HepG2 (cell line): ENCODE results near the gene SLC25A25. TPM values are rescaled to one million over a fixed set of nuclear protein-coding genes. Genes with fewer than 3 reads are reported as not detected.
A peak's percentile ranks its signal among the peaks of the same experiment; 100 is the strongest.

Experiments used
- AHR ChIP-seq: IDR thresholded peaks from 2 replicates; pipeline ENCODE4 v1.6.1; 2018; ENCODE audit warnings: missing genetic modification reagents, missing compliant biosample characterization
- IKZF4 ChIP-seq: sonication (generic); formaldehyde crosslinking; IDR thresholded peaks from 2 replicates; pipeline ENCODE4 v1.5.1; 2020; ENCODE audit warnings: borderline replicate concordance, mild to moderate bottlenecking, low read depth, missing genetic modification reagents; ENCODE audit errors: not compliant biosample characterization
- KAT7 ChIP-seq: IDR thresholded peaks from 2 replicates; pipeline ENCODE4 v1.6.1; 2018; ENCODE audit warnings: borderline replicate concordance, missing compliant biosample characterization
- KMT2A ChIP-seq: sonication (generic); formaldehyde crosslinking; IDR thresholded peaks from 2 replicates; pipeline ENCODE4 v1.4.0; 2020; ENCODE audit warnings: missing genetic modification reagents
- LCORL ChIP-seq, 2 experiments: fragments of 450-650 bp in 1 of 2; sonication (generic) in 1 of 2; formaldehyde crosslinking in 1 of 2; IDR thresholded peaks; 2 replicates each; pipeline versions ENCODE4 v1.5.0 to v1.6.1; 2017 to 2020; ENCODE audit warnings: antibody characterized with exemption in 1 of 2, missing genetic modification reagents in 1 of 2
- NFAT5 ChIP-seq: sonication (generic); formaldehyde crosslinking; IDR thresholded peaks from 2 replicates; pipeline ENCODE4 v1.4.0; 2020; ENCODE audit warnings: missing genetic modification reagents
- PLRG1 ChIP-seq: fragments of 450-650 bp; conservative IDR thresholded peaks from 2 replicates; pipeline ENCODE4 v1.6.1; 2016
- POLR2AphosphoS2 ChIP-seq: IDR thresholded peaks from 2 replicates; pipeline ENCODE4 v1.6.1; 2011; ENCODE audit warnings: low read depth, low read length, improper control_type of control experiment
- RCOR2 ChIP-seq: IDR thresholded peaks from 2 replicates; pipeline ENCODE4 v1.6.1; 2016; ENCODE audit warnings: missing biosample characterization, missing genetic modification reagents
- SALL2 ChIP-seq: sonication (generic); formaldehyde crosslinking; IDR thresholded peaks from 2 replicates; pipeline ENCODE4 v1.8.1; 2023; ENCODE audit warnings: mild to moderate bottlenecking, missing genetic modification reagents, inconsistent platforms
- SIN3B ChIP-seq: fragments of 150-350 bp; IDR thresholded peaks from 2 replicates; pipeline ENCODE4 v1.6.1; 2014; ENCODE audit warnings: low read length
- SRSF1 ChIP-seq: fragments of 200-400 bp; formaldehyde crosslinking; optimal IDR thresholded peaks from 2 replicates; pipeline ENCODE3; 2017; ENCODE audit warnings: mild to moderate bottlenecking, low read depth, low read length, moderate library complexity
- ZFP90 ChIP-seq: sonication (generic); formaldehyde crosslinking; IDR thresholded peaks from 2 replicates; pipeline ENCODE4 v1.8.0; 2022; ENCODE audit warnings: missing genetic modification reagents, mild to moderate bottlenecking, inconsistent platforms, borderline replicate concordance
- ZNF205 ChIP-seq: IDR thresholded peaks from 2 replicates; pipeline ENCODE4 v1.6.1; 2018; ENCODE audit warnings: missing biosample characterization, missing genetic modification reagents
- ZNF280B ChIP-seq: sonication (generic); formaldehyde crosslinking; IDR thresholded peaks from 2 replicates; pipeline ENCODE4 v1.5.0; 2020; ENCODE audit warnings: missing genetic modification reagents, mild to moderate bottlenecking, borderline replicate concordance
- ZNF30 ChIP-seq: sonication (generic); formaldehyde crosslinking; IDR thresholded peaks from 2 replicates; pipeline ENCODE4 v1.5.0; 2020; ENCODE audit warnings: mild to moderate bottlenecking, missing genetic modification reagents
- ZNF512 ChIP-seq: sonication (generic); formaldehyde crosslinking; IDR thresholded peaks from 2 replicates; pipeline ENCODE4 v1.4.0; 2020; ENCODE audit warnings: mild to moderate bottlenecking, missing genetic modification reagents
- ZNF616 ChIP-seq: sonication (generic); formaldehyde crosslinking; IDR thresholded peaks from 2 replicates; pipeline ENCODE4 v1.5.0; 2020; ENCODE audit warnings: low read depth, mild to moderate bottlenecking, missing genetic modification reagents
- ZNF672 ChIP-seq: sonication (generic); formaldehyde crosslinking; IDR thresholded peaks from 2 replicates; pipeline ENCODE4 v1.8.1; 2022; ENCODE audit warnings: missing genetic modification reagents
- ZNF747 ChIP-seq: sonication (generic); formaldehyde crosslinking; IDR thresholded peaks from 2 replicates; pipeline ENCODE4 v1.8.1; 2023; ENCODE audit warnings: missing genetic modification reagents, mild to moderate bottlenecking, borderline replicate concordance
- ZNF790 ChIP-seq: sonication (generic); formaldehyde crosslinking; IDR thresholded peaks from 2 replicates; pipeline ENCODE4 v1.8.0; 2022; ENCODE audit warnings: missing genetic modification reagents, mild to moderate bottlenecking, borderline replicate concordance
- ZNF850 ChIP-seq: sonication (generic); formaldehyde crosslinking; conservative IDR thresholded peaks from 2 replicates; pipeline ENCODE4 v1.9.0; 2021; ENCODE audit warnings: mild to moderate bottlenecking, missing genetic modification reagents
- ZSCAN9 ChIP-seq: IDR thresholded peaks from 2 replicates; pipeline ENCODE4 v1.6.1; 2016; ENCODE audit warnings: borderline replicate concordance
- polyA plus RNA-seq, 8 experiments: library from polyadenylated mRNA; depleted of rRNA in 3 of 8; stranded (reverse) in 7 of 8; unstranded in 1 of 8; fragments of >200 nt; fragmentation: Illumina TruSeq in 4 of 8; extraction: Trizol in 4 of 8; gene quantifications; 2 replicates each; pipeline versions ENCODE4 v1.2.1 to v1.2.3, GENCODE V29; 2011 to 2016; ENCODE audit warnings: low read depth in 4 of 8, missing spikeins in 1 of 8, mixed read lengths in 1 of 8; ENCODE audit not compliant: insufficient read depth in 1 of 8
- total RNA-seq, 5 experiments: library from RNA; depleted of rRNA; stranded (reverse); fragments of >200 nt; fragmentation: Illumina TruSeq; extraction: Trizol; gene quantifications; 2 replicates each; pipeline ENCODE4 v1.2.3, GENCODE V29; 2016; ENCODE audit warnings: low read depth in 1 of 5

Gene SLC25A25
- total and polyA plus RNA-seq, 2 of the 13 experiments (the other 11 are each of a cell fraction or from before 2014, with no cell fraction given) = 10.5 to 24.8 TPM

GRCh38 chr9:128067645-128068385 is at the start of gene SLC25A25 (continued):
- TF ChIP-seq NFAT5 (CRISPR knock-in tag) (no peak), RCOR2 (CRISPR knock-in tag) (no peak), POLR2AphosphoS2 (no peak), LCORL (IDR thresholded peaks at IDR 0.05) (no peak), LCORL (CRISPR knock-in tag; IDR thresholded peaks at IDR 0.05) (0 out of 2 replicates have a peak, but pooled peaks have one; percentile 2), SALL2 (CRISPR knock-in tag) (0 out of 2 replicates have a peak, but pooled peaks have one; percentile 11), ZNF205 (CRISPR knock-in tag) (no peak), KMT2A (CRISPR knock-in tag) (no peak; the same call in 1 of the 2 replicates), KAT7 (peak; percentile 59; the same call in 1 of the 2 replicates), ZNF280B (no peak), AHR (CRISPR knock-in tag) (no peak), SRSF1 (no peak), ZNF747 (CRISPR knock-in tag) (no peak), SIN3B (0 out of 2 replicates have a peak, but pooled peaks have one; percentile 4), ZNF512 (CRISPR knock-in tag) (no peak), ZNF790 (CRISPR knock-in tag) (peak; percentile 26; the same call in 1 of the 2 replicates), ZFP90 (CRISPR knock-in tag) (no peak), ZNF850 (CRISPR knock-in tag) (no peak), ZNF616 (CRISPR knock-in tag) (no peak), ZNF30 (no peak), ZSCAN9 (CRISPR knock-in tag) (no peak), ZNF672 (CRISPR knock-in tag) (no peak), PLRG1 (no peak), IKZF4 (no peak)
